ENCODE results near the gene PPARG. TPM values are rescaled to one million over a fixed set of nuclear protein-coding genes. Genes with fewer than 3 reads are reported as not detected.

Gene PPARG
- polyA plus RNA-seq, 1 of the 3 experiments (the other 2 are of a cell fraction): 2.8 TPM

DNA sequence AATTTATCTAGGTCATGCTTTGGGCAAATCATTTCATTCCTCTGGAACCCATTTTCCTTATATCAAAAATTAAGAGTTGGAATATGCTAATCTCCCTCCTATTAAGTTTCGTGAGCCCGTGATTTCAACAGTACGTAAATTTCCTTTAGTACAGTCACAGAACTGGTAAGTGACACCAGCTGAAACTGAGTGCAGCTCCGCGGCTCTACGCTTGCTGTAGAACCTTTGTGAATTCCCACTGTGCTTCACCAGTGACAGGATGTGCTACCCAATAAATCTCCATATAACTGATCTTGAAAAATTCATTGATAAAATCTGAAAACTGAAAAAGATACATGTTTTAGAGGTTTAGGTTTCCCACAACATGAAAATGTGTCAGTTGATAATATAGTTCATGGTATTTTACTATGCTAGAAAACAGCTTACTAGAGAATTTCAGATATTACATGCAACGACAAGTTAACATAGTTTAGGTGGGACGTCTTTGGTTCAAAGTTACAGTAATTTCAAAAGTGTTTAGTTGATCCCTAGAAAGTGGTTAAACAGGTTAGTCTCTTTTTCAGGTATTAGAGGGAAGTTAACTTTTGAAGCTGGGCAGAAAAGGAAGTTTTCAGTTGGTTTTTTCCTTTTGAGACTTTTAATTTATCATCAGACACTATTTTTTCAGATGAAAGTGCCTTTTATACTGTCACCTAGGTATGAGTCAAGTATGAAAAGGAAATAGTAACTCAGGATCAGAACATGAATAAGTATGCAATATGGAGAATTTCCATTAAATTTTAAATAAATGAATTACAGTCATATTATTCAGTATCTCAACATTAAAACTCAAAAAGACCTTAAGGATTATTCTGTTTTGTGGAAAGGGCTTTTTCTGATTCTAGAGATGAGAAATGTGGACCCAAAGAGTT, 57.0 kb downstream of the PPARG start:
- no peak overlapping the region for H2AFZ ChIP-seq (ENCODE audit: low read depth)
- no peak overlapping the region for H3K4me2 ChIP-seq
- no peak for DNase-seq
- no peaks in the 10 kb centered on the region for H3K27me3 ChIP-seq (ENCODE audit: insufficient read depth)
- no peaks in the 10 kb centered on the region for H3K36me3 ChIP-seq (replicated peaks in 1 of 2; ENCODE audit: control insufficient read depth in 1 of 2, insufficient read depth in 2 of 2, low read length in 1 of 2)
- no peaks in the 10 kb centered on the region for H3K9me2 ChIP-seq
- H3K27ac ChIP-seq (ENCODE audit: low read depth in 2 of 2, low read length in 1 of 2): no peak overlapping the region
- POLR2A ChIA-PET: no interaction called here
- H3K4me3 ChIP-seq (ENCODE audit: low read depth in 2 of 2, low read length in 1 of 2): no peak overlapping the region
- peaks cover 0 to 4% of the 10 kb centered on the region in 2 experiments; a peak in 3 of 4 replicates for H3K4me1 ChIP-seq (ENCODE audit: control insufficient read depth in 1 of 2, insufficient read depth in 2 of 2, low read depth in 1 of 2, low read length in 1 of 2)
- H4K20me1 ChIP-seq (ENCODE audit: insufficient read depth): no peaks in the 10 kb centered on the region
- WGBS (ENCODE audit: low lambda C conversion rate): 94% methylated on average over 8 of the region's 8 CpGs
- no peaks in the 10 kb centered on the region for H3F3A ChIP-seq (replicated peaks; ENCODE audit: insufficient read depth)
- TF ChIP-seq RFX5 (IDR thresholded peaks at IDR 0.05; ENCODE audit: low read length) (no peak), IRF3 (IDR thresholded peaks at IDR 0.05; ENCODE audit: low read depth, low read length) (no peak), PBX3 (IDR thresholded peaks at IDR 0.05) (no peak), GATA2 (CRISPR knock-in tag; IDR thresholded peaks at IDR 0.05) (no peak), TEAD4 (IDR thresholded peaks at IDR 0.05; ENCODE audit: borderline replicate concordance, insufficient read depth) (no peak), SIN3A (IDR thresholded peaks at IDR 0.05; ENCODE audit: borderline replicate concordance, low read depth, low read length) (no peak)
- H3K9me3 ChIP-seq: no peaks in the 10 kb centered on the region
- H3K9ac ChIP-seq: no peak overlapping the region
- H3K79me2 ChIP-seq (ENCODE audit: insufficient read depth): no peaks in the 10 kb centered on the region
- CTCF ChIA-PET: no interaction called here

DNA sequence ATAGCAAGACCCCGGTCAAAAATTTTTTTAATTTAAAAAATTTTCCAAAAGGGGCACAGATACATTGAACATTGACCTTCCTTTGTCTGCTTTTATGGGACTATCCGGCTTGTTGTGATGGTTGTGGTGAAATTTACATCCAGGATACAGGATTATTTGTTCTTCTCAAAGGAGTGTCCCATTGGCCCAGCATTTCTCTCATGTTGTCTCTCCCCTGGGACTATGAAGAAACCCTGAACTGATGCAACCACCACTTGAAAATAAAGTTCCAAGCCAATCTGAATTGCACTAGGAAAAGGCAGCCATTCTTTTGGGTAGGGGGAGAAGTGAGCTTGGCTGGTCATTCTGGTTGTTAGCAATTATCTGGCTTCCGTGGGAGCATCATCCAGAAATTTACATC, 58.4 kb downstream of the PPARG start:
- 89% methylated on average over 3 of the region's 3 CpGs for WGBS (ENCODE audit: low lambda C conversion rate)
- ChIA-PET POLR2A (no interaction called here), CTCF (interaction anchor here (0.8 to 1.5 kb wide), 3 partner anchors 16 to 23 kb away, joined by 3 read pairs; no protein-coding TSS in a partner anchor)
- Histone ChIP-seq H3K4me1 (ENCODE audit: control insufficient read depth in 1 of 2, insufficient read depth in 2 of 2, low read depth in 1 of 2, low read length in 1 of 2) (peaks cover 0 to 4% of the 10 kb centered on the region in 2 experiments; a peak in 3 of 4 replicates), H3K9me2 (no peaks in the 10 kb centered on the region), H3K36me3 (replicated peaks in 1 of 2; ENCODE audit: control insufficient read depth in 1 of 2, insufficient read depth in 2 of 2, low read length in 1 of 2) (no peaks in the 10 kb centered on the region), H3F3A (replicated peaks; ENCODE audit: insufficient read depth) (no peaks in the 10 kb centered on the region), H4K20me1 (ENCODE audit: insufficient read depth) (no peaks in the 10 kb centered on the region), H3K27me3 (ENCODE audit: insufficient read depth) (no peaks in the 10 kb centered on the region), H3K9ac (no peak overlapping the region), H2AFZ (ENCODE audit: low read depth) (no peak overlapping the region), H3K4me2 (no peak overlapping the region), H3K79me2 (ENCODE audit: insufficient read depth) (no peaks in the 10 kb centered on the region), H3K9me3 (no peaks in the 10 kb centered on the region), H3K4me3 (ENCODE audit: low read depth in 2 of 2, low read length in 1 of 2) (no peak overlapping the region), H3K27ac (ENCODE audit: low read depth in 2 of 2, low read length in 1 of 2) (no peak overlapping the region)
- TF ChIP-seq POLR2AphosphoS5 (IDR thresholded peaks at IDR 0.05; ENCODE audit: low read depth, low read length): no peak
- TF ChIP-seq SMC3 (IDR thresholded peaks at IDR 0.05; ENCODE audit: low read depth, low read length): no peak
- TF ChIP-seq YY1 (IDR thresholded peaks at IDR 0.05; ENCODE audit: low read depth): no peak
- no peak for TF ChIP-seq RCOR1 (IDR thresholded peaks at IDR 0.05; ENCODE audit: low read length)
- TF ChIP-seq EP300 (IDR thresholded peaks at IDR 0.05; ENCODE audit: borderline replicate concordance in 1 of 2, low read depth in 1 of 2, low read length in 1 of 2): no peak
- TF ChIP-seq TAF1 (IDR thresholded peaks at IDR 0.05; ENCODE audit: borderline replicate concordance, low read depth, low read length): no peak
- TF ChIP-seq FOXJ3 (CRISPR knock-in tag; IDR thresholded peaks at IDR 0.05): no peak
- no peak for TF ChIP-seq TEAD4 (IDR thresholded peaks at IDR 0.05; ENCODE audit: borderline replicate concordance, insufficient read depth)
- no peak for TF ChIP-seq MEF2A (IDR thresholded peaks at IDR 0.05; ENCODE audit: borderline replicate concordance, low read depth)
- TF ChIP-seq TCF12 (IDR thresholded peaks at IDR 0.05): no peak
- TF ChIP-seq NRF1 (IDR thresholded peaks at IDR 0.05; ENCODE audit: low read depth, low read length): no peak
- TF ChIP-seq NFIC (IDR thresholded peaks at IDR 0.05; ENCODE audit: borderline replicate concordance): no peak
- TF ChIP-seq, protein P1, sequence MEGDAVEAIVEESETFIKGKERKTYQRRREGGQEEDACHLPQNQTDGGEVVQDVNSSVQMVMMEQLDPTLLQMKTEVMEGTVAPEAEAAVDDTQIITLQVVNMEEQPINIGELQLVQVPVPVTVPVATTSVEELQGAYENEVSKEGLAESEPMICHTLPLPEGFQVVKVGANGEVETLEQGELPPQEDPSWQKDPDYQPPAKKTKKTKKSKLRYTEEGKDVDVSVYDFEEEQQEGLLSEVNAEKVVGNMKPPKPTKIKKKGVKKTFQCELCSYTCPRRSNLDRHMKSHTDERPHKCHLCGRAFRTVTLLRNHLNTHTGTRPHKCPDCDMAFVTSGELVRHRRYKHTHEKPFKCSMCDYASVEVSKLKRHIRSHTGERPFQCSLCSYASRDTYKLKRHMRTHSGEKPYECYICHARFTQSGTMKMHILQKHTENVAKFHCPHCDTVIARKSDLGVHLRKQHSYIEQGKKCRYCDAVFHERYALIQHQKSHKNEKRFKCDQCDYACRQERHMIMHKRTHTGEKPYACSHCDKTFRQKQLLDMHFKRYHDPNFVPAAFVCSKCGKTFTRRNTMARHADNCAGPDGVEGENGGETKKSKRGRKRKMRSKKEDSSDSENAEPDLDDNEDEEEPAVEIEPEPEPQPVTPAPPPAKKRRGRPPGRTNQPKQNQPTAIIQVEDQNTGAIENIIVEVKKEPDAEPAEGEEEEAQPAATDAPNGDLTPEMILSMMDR (IDR thresholded peaks at IDR 0.05): no peak
- no peak for TF ChIP-seq MXI1 (IDR thresholded peaks at IDR 0.05; ENCODE audit: low read depth, low read length)
- no peak for TF ChIP-seq RFX5 (IDR thresholded peaks at IDR 0.05; ENCODE audit: low read length)
- no peak for DNase-seq

Measured in SK-N-SH (cell line).